Activated CD4-positive, alpha-beta memory T cell treated with anti-CD3 and anti-CD28 coated beads for 36 hours (primary cell): ENCODE results near the gene CETN1. TPM values are rescaled to one million over a fixed set of nuclear protein-coding genes. Genes with fewer than 3 reads are reported as not detected.

ENCODE experiments used
- CTCF ChIA-PET: fragments of 350-600 bp; sonication (Branson Sonifier 250); formaldehyde crosslinking; loops from one replicate; lab custom pipeline; 2021; ENCODE audit warnings: antibody characterized with exemption, inconsistent platforms; lab: Charles Lee
- POLR2A ChIA-PET: fragments of 350-600 bp; sonication (Branson Sonifier 250); formaldehyde crosslinking; loops from one replicate; lab custom pipeline; 2021; ENCODE audit warnings: antibody characterized with exemption; lab: Charles Lee
- DNase-seq: peaks from one replicate; pipeline ENCODE4 v3.0.0-alpha.2; 2020
- H3K27ac Mint-ChIP-seq: one replicate; pipeline ENCODE4 v1.8.0; 2021; ENCODE audit warnings: mixed read lengths
- H3K27me3 Mint-ChIP-seq: one replicate; pipeline ENCODE4 v1.8.0; 2021; ENCODE audit warnings: mixed read lengths
- H3K36me3 Mint-ChIP-seq: one replicate; pipeline ENCODE4 v1.8.0; 2021; ENCODE audit warnings: mixed read lengths
- H3K4me1 Mint-ChIP-seq: one replicate; pipeline ENCODE4 v1.8.0; 2021; ENCODE audit warnings: low read depth, mixed read lengths
- H3K4me3 Mint-ChIP-seq: one replicate; pipeline ENCODE4 v1.8.0; 2021; ENCODE audit warnings: mild to moderate bottlenecking, mixed read lengths
- H3K9me3 Mint-ChIP-seq: one replicate; pipeline ENCODE4 v1.8.0; 2021; ENCODE audit warnings: mixed read lengths
- intact Hi-C: fragments of 100-400 bp; cut with micrococcal nuclease; formaldehyde crosslinking; loops from one replicate; pipeline ENCODE4 v1.15.1; 2023
- total RNA-seq, 2 experiments: library from RNA; stranded (reverse); gene quantifications; one replicate each; pipeline ENCODE4 v1.2.3, GENCODE V29; 2021

CETN1 gene
- total RNA-seq, 2 experiments from 2014 or later: not detected

- CTCF ChIA-PET: no interaction called here
- POLR2A ChIA-PET: no interaction called here
- no peaks in the 10 kb centered on the region for H3K9me3 Mint-ChIP-seq
- no peak overlapping the region for H3K27ac Mint-ChIP-seq
- intact Hi-C loops: no loop called here
- no peaks in the 10 kb centered on the region for H3K36me3 Mint-ChIP-seq
- no peak overlapping the region for H3K4me3 Mint-ChIP-seq
- H3K4me1 Mint-ChIP-seq: no peaks in the 10 kb centered on the region
- H3K27me3 Mint-ChIP-seq: peaks cover 9% of the 10 kb centered on the region
- no peak for DNase-seq
Measured at GRCh38 chr18:570256-570655, 9.9 kb upstream of the CETN1 start.

GRCh38 chr18:570697-571096 is 9.5 kb upstream of the CETN1 start:
- H3K27me3 Mint-ChIP-seq: peaks cover 11% of the 10 kb centered on the region
- ChIA-PET CTCF (no interaction called here), POLR2A (no interaction called here)
- H3K36me3 Mint-ChIP-seq: no peaks in the 10 kb centered on the region
- no peak for DNase-seq
- no peaks in the 10 kb centered on the region for H3K9me3 Mint-ChIP-seq
- no peak overlapping the region for H3K27ac Mint-ChIP-seq
- intact Hi-C loops: no loop called here
- no peaks in the 10 kb centered on the region for H3K4me1 Mint-ChIP-seq
- H3K4me3 Mint-ChIP-seq: no peak overlapping the region

- Mint-ChIP-seq H3K4me3 (no peak overlapping the region), H3K36me3 (no peaks in the 10 kb centered on the region), H3K27me3 (peaks cover 5% of the 10 kb centered on the region), H3K9me3 (no peaks in the 10 kb centered on the region), H3K4me1 (no peaks in the 10 kb centered on the region), H3K27ac (no peak overlapping the region)
- ChIA-PET POLR2A (no interaction called here), CTCF (no interaction called here)
- DNase-seq: no peak
- intact Hi-C loops: no loop called here
Measured at GRCh38 chr18:572091-572830, 7.9 kb upstream of the CETN1 start.

- Mint-ChIP-seq H3K4me1 (no peaks in the 10 kb centered on the region), H3K27me3 (peaks cover 2% of the 10 kb centered on the region), H3K36me3 (no peaks in the 10 kb centered on the region), H3K9me3 (no peaks in the 10 kb centered on the region), H3K4me3 (no peak overlapping the region), H3K27ac (no peak overlapping the region)
- intact Hi-C loops: no loop called here
- POLR2A ChIA-PET: no interaction called here
- no peak for DNase-seq
- CTCF ChIA-PET: no interaction called here
Measured at GRCh38 chr18:572831-573289, 7.3 kb upstream of the CETN1 start.

- no peaks in the 10 kb centered on the region for H3K9me3 Mint-ChIP-seq
- intact Hi-C loops: no loop called here
- ChIA-PET POLR2A (no interaction called here), CTCF (no interaction called here)
- H3K36me3 Mint-ChIP-seq: no peaks in the 10 kb centered on the region
- H3K4me3 Mint-ChIP-seq: no peak overlapping the region
- H3K27ac Mint-ChIP-seq: no peak overlapping the region
- DNase-seq: no peak
- H3K4me1 Mint-ChIP-seq: no peaks in the 10 kb centered on the region
- peaks cover 2% of the 10 kb centered on the region for H3K27me3 Mint-ChIP-seq
Measured at GRCh38 chr18:573385-573784, 6.8 kb upstream of the CETN1 start.

GRCh38 chr18:574149-574860 is 5.9 kb upstream of the CETN1 start:
- POLR2A ChIA-PET: no interaction called here
- peaks cover 2% of the 10 kb centered on the region for H3K27me3 Mint-ChIP-seq
- no peaks in the 10 kb centered on the region for H3K9me3 Mint-ChIP-seq
- intact Hi-C loops: no loop called here
- no peaks in the 10 kb centered on the region for H3K4me1 Mint-ChIP-seq
- DNase-seq: no peak
- H3K36me3 Mint-ChIP-seq: no peaks in the 10 kb centered on the region
- CTCF ChIA-PET: no interaction called here
- no peak overlapping the region for H3K27ac Mint-ChIP-seq
- no peak overlapping the region for H3K4me3 Mint-ChIP-seq

GRCh38 chr18:574865-575645 is 5.1 kb upstream of the CETN1 start:
- H3K4me1 Mint-ChIP-seq: no peaks in the 10 kb centered on the region
- intact Hi-C loops: no loop called here
- H3K27ac Mint-ChIP-seq: no peak overlapping the region

GRCh38 chr18:576924-577323 is 3.3 kb upstream of the CETN1 start:
- Mint-ChIP-seq H3K36me3 (no peaks in the 10 kb centered on the region), H3K27ac (no peak overlapping the region), H3K4me1 (no peaks in the 10 kb centered on the region), H3K27me3 (peaks cover 5% of the 10 kb centered on the region), H3K4me3 (no peak overlapping the region), H3K9me3 (no peaks in the 10 kb centered on the region)
- CTCF ChIA-PET: interaction anchor here (0.6 kb wide), 1 partner anchor 23 kb away, joined by 3 read pairs; no protein-coding TSS in a partner anchor
- POLR2A ChIA-PET: no interaction called here
- DNase-seq: no peak
- intact Hi-C loops: no loop called here

More at GRCh38 chr18:574865-575645, 5.1 kb upstream of the CETN1 start:
- no peak for DNase-seq
- ChIA-PET POLR2A (interaction anchor here (0.6 kb wide), 1 partner anchor 68 kb away, joined by 3 read pairs; no protein-coding TSS in a partner anchor), CTCF (no interaction called here)
- Mint-ChIP-seq H3K27me3 (peaks cover 2% of the 10 kb centered on the region), H3K9me3 (no peaks in the 10 kb centered on the region), H3K36me3 (no peaks in the 10 kb centered on the region), H3K4me3 (no peak overlapping the region)

- intact Hi-C loops: no loop called here
- Mint-ChIP-seq H3K36me3 (no peaks in the 10 kb centered on the region), H3K9me3 (no peaks in the 10 kb centered on the region), H3K27ac (no peak overlapping the region), H3K4me1 (no peaks in the 10 kb centered on the region), H3K4me3 (no peak overlapping the region), H3K27me3 (peaks cover 7% of the 10 kb centered on the region)
- no peak for DNase-seq
- POLR2A ChIA-PET: no interaction called here
- CTCF ChIA-PET: interaction anchor here (0.6 kb wide), 1 partner anchor 22 kb away, joined by 3 read pairs; no protein-coding TSS in a partner anchor
Measured at GRCh38 chr18:577643-578375, 2.4 kb upstream of the CETN1 start.

GRCh38 chr18:579238-579637 is 942 bp upstream of the CETN1 start:
- no peak overlapping the region for H3K4me3 Mint-ChIP-seq
- intact Hi-C loops: no loop called here
- H3K27ac Mint-ChIP-seq: no peak overlapping the region
- POLR2A ChIA-PET: no interaction called here
- CTCF ChIA-PET: no interaction called here
- H3K4me1 Mint-ChIP-seq: no peaks in the 10 kb centered on the region
- no peaks in the 10 kb centered on the region for H3K9me3 Mint-ChIP-seq
- H3K36me3 Mint-ChIP-seq: no peaks in the 10 kb centered on the region
- peaks cover 7% of the 10 kb centered on the region for H3K27me3 Mint-ChIP-seq
- no peak for DNase-seq

GRCh38 chr18:581096-581495 is 916 bp downstream of the CETN1 start:
- intact Hi-C loops: no loop called here
- H3K27me3 Mint-ChIP-seq: peaks cover 5% of the 10 kb centered on the region
- ChIA-PET CTCF (interaction anchor here (0.6 kb wide), 1 partner anchor 1649 kb away, joined by 3 read pairs; no protein-coding TSS in a partner anchor), POLR2A (no interaction called here)
- no peak for DNase-seq
- H3K9me3 Mint-ChIP-seq: no peaks in the 10 kb centered on the region
- no peaks in the 10 kb centered on the region for H3K4me1 Mint-ChIP-seq
- H3K36me3 Mint-ChIP-seq: no peaks in the 10 kb centered on the region
- H3K27ac Mint-ChIP-seq: no peak overlapping the region
- H3K4me3 Mint-ChIP-seq: no peak overlapping the region
